H9 (cell line): ENCODE results near the gene MRPS27. TPM values are rescaled to one million over a fixed set of nuclear protein-coding genes. Genes with fewer than 3 reads are reported as not detected.
A peak's percentile ranks its signal among the peaks of the same experiment; 100 is the strongest.

Experiments
- DNase-seq: peaks from one replicate; pipeline ENCODE4 v3.0.0-alpha.2; 2017
- H2AFZ ChIP-seq: one replicate; pipeline ENCODE4 v1.6.1; 2013; ENCODE audit warnings: mild to moderate bottlenecking, low read length, control low read depth, moderate library complexity
- H2AK5ac ChIP-seq: 2 replicates; pipeline ENCODE4 v1.6.1; 2013; ENCODE audit warnings: low read length, control low read depth, mixed read lengths; ENCODE audit not compliant: insufficient read length
- H2BK120ac ChIP-seq: one replicate; pipeline ENCODE4 v1.6.1; 2013; ENCODE audit warnings: low read depth, mild to moderate bottlenecking, low read length, control low read depth, inconsistent platforms; ENCODE audit not compliant: poor library complexity, severe bottlenecking
- H2BK12ac ChIP-seq: 2 replicates; pipeline ENCODE4 v1.6.1; 2013; ENCODE audit warnings: low read length, control low read depth, mixed read lengths, low read depth; ENCODE audit not compliant: insufficient read length
- H2BK15ac ChIP-seq: 2 replicates; pipeline ENCODE4 v1.6.1; 2013; ENCODE audit warnings: low read depth, low read length, control low read depth
- H2BK20ac ChIP-seq: one replicate; pipeline ENCODE4 v1.6.1; 2013; ENCODE audit warnings: low read depth, mild to moderate bottlenecking, low read length, control low read depth, inconsistent platforms; ENCODE audit not compliant: poor library complexity, severe bottlenecking
- H2BK5ac ChIP-seq: 2 replicates; pipeline ENCODE4 v1.6.1; 2013; ENCODE audit warnings: low read length, control low read depth, mixed read lengths; ENCODE audit not compliant: insufficient read length
- H3K14ac ChIP-seq: 2 replicates; pipeline ENCODE4 v1.6.1; 2013; ENCODE audit warnings: low read length, control low read depth; ENCODE audit not compliant: insufficient read depth
- H3K18ac ChIP-seq: 2 replicates; pipeline ENCODE4 v1.6.1; 2013; ENCODE audit warnings: low read depth, mild to moderate bottlenecking, mixed read lengths, low read length, control low read depth; ENCODE audit not compliant: insufficient read length
- H3K23ac ChIP-seq: 2 replicates; pipeline ENCODE4 v1.6.1; 2013; ENCODE audit warnings: low read length, control low read depth, mixed read lengths, low read depth; ENCODE audit not compliant: insufficient read length
- H3K23me2 ChIP-seq: 2 replicates; pipeline ENCODE4 v1.6.1; 2013; ENCODE audit warnings: low read depth, mild to moderate bottlenecking, mixed read lengths, low read length, control low read depth; ENCODE audit not compliant: insufficient read length, poor library complexity, severe bottlenecking
- H3K27ac ChIP-seq: 2 replicates; pipeline ENCODE4 v1.5.1; 2013; ENCODE audit warnings: low read length, control low read depth, mixed read lengths, low read depth; ENCODE audit not compliant: insufficient read length
- H3K27me3 ChIP-seq: 2 replicates; pipeline ENCODE4 v1.6.1; 2013; ENCODE audit warnings: low read length, control low read depth, inconsistent platforms; ENCODE audit not compliant: insufficient read depth
- H3K4ac ChIP-seq: 2 replicates; pipeline ENCODE4 v1.6.1; 2013; ENCODE audit warnings: low read depth, mild to moderate bottlenecking, control low read depth, inconsistent platforms, low read length, moderate library complexity
- H3K4me1 ChIP-seq: 2 replicates; pipeline ENCODE4 v1.6.1; 2013; ENCODE audit warnings: low read length, control low read depth, inconsistent platforms; ENCODE audit not compliant: insufficient read depth
- H3K4me2 ChIP-seq: 2 replicates; pipeline ENCODE4 v1.6.1; 2013; ENCODE audit warnings: low read length, control low read depth, mixed read lengths; ENCODE audit not compliant: insufficient read length, insufficient read depth
- H3K56ac ChIP-seq: 2 replicates; pipeline ENCODE4 v1.6.1; 2013; ENCODE audit warnings: low read depth, mild to moderate bottlenecking, mixed read lengths, low read length, control low read depth; ENCODE audit not compliant: insufficient read length
- H3K79me1 ChIP-seq: 2 replicates; pipeline ENCODE4 v1.6.1; 2013; ENCODE audit warnings: low read depth, mild to moderate bottlenecking, moderate library complexity, low read length, control low read depth, inconsistent platforms; ENCODE audit not compliant: insufficient read depth, poor library complexity, severe bottlenecking
- H3K79me2 ChIP-seq: 2 replicates; pipeline ENCODE4 v1.6.1; 2013; ENCODE audit warnings: low read length, control low read depth, inconsistent platforms; ENCODE audit not compliant: insufficient read depth
- H3K9ac ChIP-seq: 2 replicates; pipeline ENCODE4 v1.6.1; 2013; ENCODE audit warnings: low read length, control low read depth, mixed read lengths; ENCODE audit not compliant: insufficient read length; ENCODE audit errors: extremely low read depth
- H3K9me3 ChIP-seq: one replicate; pipeline ENCODE4 v1.6.1; 2013; ENCODE audit warnings: low read depth, low read length, inconsistent platforms; ENCODE audit not compliant: control insufficient read depth
- H3T11ph ChIP-seq: one replicate; pipeline ENCODE4 v1.6.1; 2013; ENCODE audit warnings: mild to moderate bottlenecking, low read length, control low read depth, inconsistent platforms
- H4K20me1 ChIP-seq: one replicate; pipeline ENCODE4 v1.6.1; 2013; ENCODE audit not compliant: control insufficient read depth, insufficient read length, insufficient read depth
- H4K5ac ChIP-seq: 2 replicates; pipeline ENCODE4 v1.6.1; 2013; ENCODE audit warnings: low read depth, mild to moderate bottlenecking, mixed read lengths, low read length, control low read depth; ENCODE audit not compliant: insufficient read length
- H4K8ac ChIP-seq: replicated peaks from 2 replicates; pipeline ENCODE4 v1.6.1; 2013; ENCODE audit warnings: low read length, control low read depth, mixed read lengths, low read depth; ENCODE audit not compliant: insufficient read length
- H4K91ac ChIP-seq: 2 replicates; pipeline ENCODE4 v1.6.1; 2013; ENCODE audit warnings: low read depth, mild to moderate bottlenecking, moderate library complexity, mixed read lengths, low read length, control low read depth; ENCODE audit not compliant: insufficient read length
- H3K27ac Mint-ChIP-seq, 3 experiments: 2 replicates in 2 of 3; 3 replicates in 1 of 3; pipeline ENCODE4 v1.8.0; 2020 to 2021; ENCODE audit warnings: mixed read lengths in 3 of 3, mild to moderate bottlenecking in 1 of 3, moderate library complexity in 1 of 3
- H3K27me3 Mint-ChIP-seq: 2 replicates; pipeline ENCODE4 v1.8.0; 2021; ENCODE audit warnings: low read depth, mild to moderate bottlenecking, moderate library complexity, mixed read lengths
- H3K36me3 Mint-ChIP-seq, 3 experiments: 2 replicates in 2 of 3; 3 replicates in 1 of 3; pipeline ENCODE4 v1.8.0; 2020 to 2021; ENCODE audit warnings: low read depth in 3 of 3, mixed read lengths in 3 of 3; ENCODE audit not compliant: insufficient read depth in 1 of 3
- H3K4me1 Mint-ChIP-seq, 2 experiments: 2 replicates each; pipeline ENCODE4 v1.8.0; 2020; ENCODE audit warnings: mixed read lengths in 2 of 2
- H3K4me3 Mint-ChIP-seq, 2 experiments: 2 replicates in 1 of 2; 3 replicates in 1 of 2; pipeline ENCODE4 v1.8.0; 2020 to 2021; ENCODE audit warnings: mild to moderate bottlenecking in 2 of 2, mixed read lengths in 2 of 2, moderate library complexity in 1 of 2
- H3K9me3 Mint-ChIP-seq, 2 experiments: 2 replicates in 1 of 2; 3 replicates in 1 of 2; pipeline ENCODE4 v1.8.0; 2020; ENCODE audit warnings: mild to moderate bottlenecking in 2 of 2, mixed read lengths in 2 of 2, moderate library complexity in 1 of 2
- CTCF ChIP-seq: fragments of 200-600 bp; sonication (generic); conservative IDR thresholded peaks from 3 replicates; pipeline ENCODE4 v1.8.0; 2021; ENCODE audit warnings: antibody characterized with exemption, mild to moderate bottlenecking
- WGBS: extraction: QIAGEN DNeasy Blood & Tissue Kit; methylation state at CpG from one replicate; pipeline ENCODE4 v1.1.7; 2013; ENCODE audit warnings: missing lambda C conversion rate, low lambda C conversion rate, mixed read lengths; ENCODE audit not compliant: insufficient read length; ENCODE audit errors: extremely low coverage; 5-methylcytosine and 5-hydroxymethylcytosine counted together
- total RNA-seq: library from RNA; stranded (reverse); gene quantifications from 2 replicates; pipeline ENCODE4 v1.2.1, GENCODE V29; 2021

Gene MRPS27
- total RNA-seq, 1 experiment from 2014 or later: 83.3 TPM

GRCh38 chr5:72283358-72283757 lies 36.7 kb downstream of the MRPS27 start:
- Histone ChIP-seq H2BK15ac (no peak overlapping the region), H2AFZ (no peak overlapping the region), H3K9me3 (no peaks in the 10 kb centered on the region), H2AK5ac (no peak overlapping the region), H4K8ac (no peak overlapping the region), H2BK5ac (no peak overlapping the region), H3K4ac (no peak overlapping the region), H3T11ph (no peak overlapping the region), H2BK120ac (no peak overlapping the region), H3K27ac (no peak overlapping the region), H3K18ac (no peak overlapping the region), H3K14ac (no peak overlapping the region), H3K4me1 (no peaks in the 10 kb centered on the region), H2BK20ac (no peak overlapping the region), H3K23me2 (no peaks in the 10 kb centered on the region), H3K79me2 (no peaks in the 10 kb centered on the region), H3K27me3 (no peaks in the 10 kb centered on the region), H3K56ac (no peak overlapping the region), H2BK12ac (no peak overlapping the region), H3K4me2 (no peak overlapping the region), H3K79me1 (no peaks in the 10 kb centered on the region), H3K9ac (no peak overlapping the region), H4K91ac (no peak overlapping the region), H4K20me1 (no peaks in the 10 kb centered on the region), H3K23ac (no peak overlapping the region), H4K5ac (no peak overlapping the region)
- Mint-ChIP-seq H3K27ac (peak overlapping the region in 1 of 3 experiments; percentile 42; a peak in 1 of 7 replicates), H3K4me1 (no peaks in the 10 kb centered on the region), H3K36me3 (peaks cover 8 to 20% (median 19%) of the 10 kb centered on the region in 3 experiments), H3K27me3 (no peaks in the 10 kb centered on the region), H3K4me3 (no peak overlapping the region), H3K9me3 (no peaks in the 10 kb centered on the region)
- no peak for DNase-seq
- no peak for TF ChIP-seq CTCF
- WGBS: no CpG with 5 or more reads among the region's 2 CpGs
